ENCODE results near the gene GINS2.

The GINS2 gene

GRCh38 chr16:85716022-85716679 lies 27.4 kb upstream of the GINS2 start:
- DNase-seq, result no peak

GRCh38 chr16:85715169-85716021 lies 26.6 kb upstream of the GINS2 start:
- no peak for DNase-seq

GRCh38 chr16:85712801-85713200 lies 24.0 kb upstream of the GINS2 start:
- no peak for DNase-seq

GRCh38 chr16:85711982-85712587 lies 23.3 kb upstream of the GINS2 start:
- DNase-seq, result no peak

GRCh38 chr16:85710732-85711131 lies 22.0 kb upstream of the GINS2 start:
- DNase-seq, result no peak

GRCh38 chr16:85709766-85710585 lies 21.2 kb upstream of the GINS2 start:
- no peak for DNase-seq

GRCh38 chr16:85708338-85708737 lies 19.6 kb upstream of the GINS2 start:
- DNase-seq, result no peak

- no peak for DNase-seq
Measured at GRCh38 chr16:85707528-85708095, 18.9 kb upstream of the GINS2 start.

- no peak for DNase-seq
Measured at GRCh38 chr16:85706449-85707034, 17.8 kb upstream of the GINS2 start.

GRCh38 chr16:85704900-85705846 lies 16.4 kb upstream of the GINS2 start:
- no peak for DNase-seq

GRCh38 chr16:85704011-85704410 lies 15.3 kb upstream of the GINS2 start:
- no peak for DNase-seq

GRCh38 chr16:85699628-85700027 lies 10.9 kb upstream of the GINS2 start:
- peak; percentile 34 for DNase-seq

- no peak for DNase-seq
Measured at GRCh38 chr16:85698935-85699558, 10.3 kb upstream of the GINS2 start.

GRCh38 chr16:85698459-85698891 lies 9.7 kb upstream of the GINS2 start:
- no peak for DNase-seq

- DNase-seq, result no peak
Measured at GRCh38 chr16:85697431-85697830, 8.7 kb upstream of the GINS2 start.

- DNase-seq, result no peak
Measured at GRCh38 chr16:85696781-85697180, 8.0 kb upstream of the GINS2 start.

- no peak for DNase-seq
Measured at GRCh38 chr16:85695196-85696128, 6.7 kb upstream of the GINS2 start.

GRCh38 chr16:85690469-85691064 lies 1.8 kb upstream of the GINS2 start:
- no peak for DNase-seq

GRCh38 chr16:85689950-85690320 lies 1.2 kb upstream of the GINS2 start:
- DNase-seq, result no peak

Measured in fibroblast of skin of back (primary cell).